Measurements from ENCODE around the gene TEX50.
A peak's percentile ranks its signal among the peaks of the same experiment; 100 is the strongest.
"Not testable (repeated sequence)": the region's sequence is repeated elsewhere in the genome, so short reads cannot be mapped to it uniquely, and the experiment has no call there.

The TEX50 gene

GRCh38 chr1:173663159-173663558 lies 28.0 kb downstream of the TEX50 start:
- no peak for DNase-seq

- no peak for DNase-seq
Measured at GRCh38 chr1:173666646-173667045, 31.5 kb downstream of the TEX50 start.

GRCh38 chr1:173669491-173669941 lies 34.4 kb downstream of the TEX50 start, which contains the start of gene ANKRD45:
Gene ANKRD45, minus strand, starts transcription at chr1:173669851. Its CDS starts 10,433 bp downstream, at chr1:173659418.
- DNase-seq: peak; percentile 60

- DNase-seq: not testable (repeated sequence)
Measured at GRCh38 chr1:173674496-173674895, 39.4 kb downstream of the TEX50 start.

GRCh38 chr1:173680152-173680551 lies 45.0 kb downstream of the TEX50 start:
- DNase-seq: not testable (repeated sequence)

GRCh38 chr1:173682184-173682583 lies 47.0 kb downstream of the TEX50 start:
- no peak for DNase-seq

- DNase-seq: not testable (repeated sequence)
Measured at GRCh38 chr1:173683838-173684237, 48.7 kb downstream of the TEX50 start.

GRCh38 chr1:173685121-173685520 lies 50.0 kb downstream of the TEX50 start:
- not testable (repeated sequence) for DNase-seq

Measured in activated CD8-positive, alpha-beta memory T cell treated with anti-CD3 and anti-CD28 coated beads, Interleukin-2, amount 50 U/mL, for 48 hours (primary cell).